Measurements from ENCODE around the gene SLC36A1.
"Not testable (repeated sequence)": the region's sequence is repeated elsewhere in the genome, so short reads cannot be mapped to it uniquely, and the experiment has no call there.

SLC36A1 gene

GRCh38 chr5:151504006-151504405, 56.6 kb downstream of the SLC36A1 start:
- H3K4me3 ChIP-seq (ENCODE audit: low read depth in 1 of 2, low read length in 2 of 2) = no peak overlapping the region
- TF ChIP-seq EZH2 (IDR thresholded peaks at IDR 0.05; ENCODE audit: borderline replicate concordance, low read depth, low read length, severe bottlenecking) = no peak
- TF ChIP-seq CTCF (IDR thresholded peaks at IDR 0.05; ENCODE audit: borderline replicate concordance, extremely low read depth, low read length, poor library complexity, severe bottlenecking) = no peak
- H3K27ac ChIP-seq (ENCODE audit: low read length) = no peak overlapping the region
- H3K79me2 ChIP-seq (ENCODE audit: insufficient read depth, low read length) = no peaks in the 10 kb centered on the region
- H4K20me1 ChIP-seq (ENCODE audit: insufficient read depth, low read length) = no peaks in the 10 kb centered on the region
- no peaks in the 10 kb centered on the region for H3K27me3 ChIP-seq (ENCODE audit: insufficient read depth, low read length, poor library complexity)
- no peak for ATAC-seq (ENCODE audit: insufficient read depth, low read depth)
- no peak overlapping the region for H3K9ac ChIP-seq (ENCODE audit: low read depth, low read length)
- DNase-seq = no peak
- H3K36me3 ChIP-seq (ENCODE audit: insufficient read depth, low read length) = no peaks in the 10 kb centered on the region
- H2AFZ ChIP-seq (ENCODE audit: low read depth, low read length) = no peak overlapping the region
- H3K4me1 ChIP-seq (ENCODE audit: insufficient read depth, low read length) = no peaks in the 10 kb centered on the region
- H3K4me2 ChIP-seq (ENCODE audit: insufficient read depth, low read length) = no peak overlapping the region
- no peaks in the 10 kb centered on the region for H3K9me3 ChIP-seq (ENCODE audit: insufficient read depth, low read length, severe bottlenecking)

- not testable (repeated sequence) for H3K4me2 ChIP-seq (ENCODE audit: insufficient read depth, low read length); ATAC-seq (ENCODE audit: insufficient read depth, low read depth); H3K27me3 ChIP-seq (ENCODE audit: insufficient read depth, low read length, poor library complexity); H3K9ac ChIP-seq (ENCODE audit: low read depth, low read length); H3K9me3 ChIP-seq (ENCODE audit: insufficient read depth, low read length, severe bottlenecking); H3K36me3 ChIP-seq (ENCODE audit: insufficient read depth, low read length); H4K20me1 ChIP-seq (ENCODE audit: insufficient read depth, low read length); H3K79me2 ChIP-seq (ENCODE audit: insufficient read depth, low read length); H3K4me3 ChIP-seq (ENCODE audit: low read depth in 1 of 2, low read length in 2 of 2); H3K27ac ChIP-seq (ENCODE audit: low read length); H2AFZ ChIP-seq (ENCODE audit: low read depth, low read length); DNase-seq; H3K4me1 ChIP-seq (ENCODE audit: insufficient read depth, low read length)
Observed at GRCh38 chr5:151508308-151508707, 60.9 kb downstream of the SLC36A1 start.

GRCh38 chr5:151509231-151509630, 61.8 kb downstream of the SLC36A1 start:
- no peaks in the 10 kb centered on the region for H4K20me1 ChIP-seq (ENCODE audit: insufficient read depth, low read length)
- ATAC-seq (ENCODE audit: insufficient read depth, low read depth) (no peak), DNase-seq (no peak)
- no peak overlapping the region for H2AFZ ChIP-seq (ENCODE audit: low read depth, low read length)
- H3K4me1 ChIP-seq (ENCODE audit: insufficient read depth, low read length) = no peaks in the 10 kb centered on the region
- no peaks in the 10 kb centered on the region for H3K9me3 ChIP-seq (ENCODE audit: insufficient read depth, low read length, severe bottlenecking)
- H3K27ac ChIP-seq (ENCODE audit: low read length) = no peak overlapping the region
- no peaks in the 10 kb centered on the region for H3K36me3 ChIP-seq (ENCODE audit: insufficient read depth, low read length)
- TF ChIP-seq EZH2 (IDR thresholded peaks at IDR 0.05; ENCODE audit: borderline replicate concordance, low read depth, low read length, severe bottlenecking) (no peak), CTCF (IDR thresholded peaks at IDR 0.05; ENCODE audit: borderline replicate concordance, extremely low read depth, low read length, poor library complexity, severe bottlenecking) (no peak)
- H3K9ac ChIP-seq (ENCODE audit: low read depth, low read length) = no peak overlapping the region
- H3K4me3 ChIP-seq (ENCODE audit: low read depth in 1 of 2, low read length in 2 of 2) = no peak overlapping the region
- H3K27me3 ChIP-seq (ENCODE audit: insufficient read depth, low read length, poor library complexity) = no peaks in the 10 kb centered on the region
- no peaks in the 10 kb centered on the region for H3K79me2 ChIP-seq (ENCODE audit: insufficient read depth, low read length)
- H3K4me2 ChIP-seq (ENCODE audit: insufficient read depth, low read length) = no peak overlapping the region

- no peak for DNase-seq
- H3K27ac ChIP-seq (ENCODE audit: low read length) = no peak overlapping the region
- no peaks in the 10 kb centered on the region for H3K27me3 ChIP-seq (ENCODE audit: insufficient read depth, low read length, poor library complexity)
Observed at GRCh38 chr5:151509836-151510235, 62.4 kb downstream of the SLC36A1 start.

More at GRCh38 chr5:151509836-151510235, 62.4 kb downstream of the SLC36A1 start:
- no peak overlapping the region for H2AFZ ChIP-seq (ENCODE audit: low read depth, low read length)
- no peak for TF ChIP-seq EZH2 (IDR thresholded peaks at IDR 0.05; ENCODE audit: borderline replicate concordance, low read depth, low read length, severe bottlenecking)
- TF ChIP-seq CTCF (IDR thresholded peaks at IDR 0.05; ENCODE audit: borderline replicate concordance, extremely low read depth, low read length, poor library complexity, severe bottlenecking) = no peak
- no peaks in the 10 kb centered on the region for H3K36me3 ChIP-seq (ENCODE audit: insufficient read depth, low read length)
- H3K79me2 ChIP-seq (ENCODE audit: insufficient read depth, low read length) = no peaks in the 10 kb centered on the region
- H3K4me2 ChIP-seq (ENCODE audit: insufficient read depth, low read length) = no peak overlapping the region
- no peaks in the 10 kb centered on the region for H3K9me3 ChIP-seq (ENCODE audit: insufficient read depth, low read length, severe bottlenecking)
- no peaks in the 10 kb centered on the region for H3K4me1 ChIP-seq (ENCODE audit: insufficient read depth, low read length)
- H4K20me1 ChIP-seq (ENCODE audit: insufficient read depth, low read length) = no peaks in the 10 kb centered on the region
- H3K9ac ChIP-seq (ENCODE audit: low read depth, low read length) = no peak overlapping the region
- no peak for ATAC-seq (ENCODE audit: insufficient read depth, low read depth)
- no peak overlapping the region for H3K4me3 ChIP-seq (ENCODE audit: low read depth in 1 of 2, low read length in 2 of 2)

Data from DND-41 (cell line).